Caco-2 (cell line): ENCODE results near the gene HBG1. TPM values are rescaled to one million over a fixed set of nuclear protein-coding genes. Genes with fewer than 3 reads are reported as not detected.

Experiments
- BruUV-seq: library from RNA; stranded (reverse); fragments of 400-500 nt; replicated peaks from 2 replicates; lab custom pipeline; 2021; lab: Mats Ljungman, UMichigan
- CTCF ChIA-PET: fragments of 300-600 bp; sonication (Branson Sonifier 250); formaldehyde crosslinking; loops from one replicate; lab custom pipeline; 2022; ENCODE audit warnings: antibody characterized with exemption; lab: Charles Lee
- POLR2A ChIA-PET: fragments of 300-600 bp; sonication (Branson Sonifier 250); formaldehyde crosslinking; loops from one replicate; lab custom pipeline; 2022; ENCODE audit warnings: antibody characterized with exemption; lab: Charles Lee
- DNase-seq, 2 experiments: peaks; one replicate each; pipeline versions ENCODE4 v3.0.0 to v3.0.0-alpha.2; 2020 to 2022
- H3K27me3 ChIP-seq: replicated peaks from 2 replicates; pipeline ENCODE4 v1.6.0; 2011; ENCODE audit warnings: low read length; ENCODE audit not compliant: control insufficient read depth, insufficient read depth
- H3K36me3 ChIP-seq: 2 replicates; pipeline ENCODE4 v1.5.1; 2011; ENCODE audit warnings: low read length; ENCODE audit not compliant: control insufficient read depth, insufficient read depth
- H3K4me1 ChIP-seq: fragments of 250-450 bp; sonication (Bioruptor Pico); 2 replicates; pipeline ENCODE4 v1.5.1; 2020; ENCODE audit warnings: mild to moderate bottlenecking
- H3K4me3 ChIP-seq: 2 replicates; pipeline ENCODE4 v1.5.1; 2011; ENCODE audit warnings: low read depth, mild to moderate bottlenecking, control low read depth, low read length
- H3K9me3 ChIP-seq: fragments of 250-450 bp; sonication (Bioruptor Pico); 2 replicates; pipeline ENCODE4 v1.5.1; 2020; ENCODE audit warnings: mild to moderate bottlenecking, moderate library complexity
- H3K27ac Mint-ChIP-seq: one replicate; pipeline ENCODE4 v1.8.0; 2022; ENCODE audit warnings: mixed read lengths; ENCODE audit not compliant: unreplicated experiment
- H3K27me3 Mint-ChIP-seq: one replicate; pipeline ENCODE4 v1.8.0; 2022; ENCODE audit warnings: mixed read lengths; ENCODE audit not compliant: insufficient read depth, unreplicated experiment
- H3K36me3 Mint-ChIP-seq: one replicate; pipeline ENCODE4 v1.8.0; 2022; ENCODE audit warnings: mild to moderate bottlenecking, mixed read lengths; ENCODE audit not compliant: insufficient read depth, unreplicated experiment
- H3K4me1 Mint-ChIP-seq: one replicate; pipeline ENCODE4 v1.8.0; 2022; ENCODE audit warnings: low read depth, mixed read lengths; ENCODE audit not compliant: unreplicated experiment
- H3K4me3 Mint-ChIP-seq: one replicate; pipeline ENCODE4 v1.8.0; 2022; ENCODE audit warnings: mild to moderate bottlenecking, moderate library complexity, mixed read lengths; ENCODE audit not compliant: unreplicated experiment
- H3K9me3 Mint-ChIP-seq: one replicate; pipeline ENCODE4 v1.8.0; 2022; ENCODE audit warnings: mixed read lengths; ENCODE audit not compliant: unreplicated experiment
- intact Hi-C: fragments of 100-400 bp; cut with micrococcal nuclease; formaldehyde crosslinking; loops from one replicate; pipeline ENCODE4 v1.10.0; 2022; ENCODE audit not compliant: unreplicated experiment
- total RNA-seq: library from RNA; stranded (reverse); gene quantifications from 2 replicates; pipeline ENCODE4 v1.2.3, GENCODE V29; 2022
- TF ChIP-seq, protein P1 (sequence below), 2 experiments: fragments of 200-600 bp in 1 of 2; IDR thresholded peaks; 1 replicate in 1 of 2; 2 replicates in 1 of 2; pipeline versions ENCODE4 v1.5.1 to v1.8.0; 2011 to 2022; ENCODE audit warnings: antibody characterized with exemption in 1 of 2, control low read depth in 1 of 2, inconsistent platforms in 1 of 2, low read depth in 1 of 2, low read length in 1 of 2, mild to moderate bottlenecking in 1 of 2, moderate library complexity in 1 of 2; ENCODE audit not compliant: insufficient read depth in 1 of 2, severe bottlenecking in 1 of 2, unreplicated experiment in 1 of 2

The HBG1 gene
- total RNA-seq, 1 experiment from 2014 or later: not detected

GRCh38 chr11:5241458-5241857 is 8.2 kb downstream of the HBG1 start:
- Mint-ChIP-seq H3K27me3 (peaks cover 13% of the 10 kb centered on the region), H3K4me3 (no peak overlapping the region), H3K27ac (no peak overlapping the region), H3K9me3 (no peaks in the 10 kb centered on the region), H3K4me1 (no peaks in the 10 kb centered on the region), H3K36me3 (no peaks in the 10 kb centered on the region)
- intact Hi-C loops: no loop called here
- Histone ChIP-seq H3K27me3 (no peaks in the 10 kb centered on the region), H3K4me3 (no peak overlapping the region), H3K4me1 (no peaks in the 10 kb centered on the region), H3K36me3 (no peaks in the 10 kb centered on the region), H3K9me3 (no peaks in the 10 kb centered on the region)
- ChIA-PET CTCF (no interaction called here), POLR2A (no interaction called here)
- TF ChIP-seq, protein P1, sequence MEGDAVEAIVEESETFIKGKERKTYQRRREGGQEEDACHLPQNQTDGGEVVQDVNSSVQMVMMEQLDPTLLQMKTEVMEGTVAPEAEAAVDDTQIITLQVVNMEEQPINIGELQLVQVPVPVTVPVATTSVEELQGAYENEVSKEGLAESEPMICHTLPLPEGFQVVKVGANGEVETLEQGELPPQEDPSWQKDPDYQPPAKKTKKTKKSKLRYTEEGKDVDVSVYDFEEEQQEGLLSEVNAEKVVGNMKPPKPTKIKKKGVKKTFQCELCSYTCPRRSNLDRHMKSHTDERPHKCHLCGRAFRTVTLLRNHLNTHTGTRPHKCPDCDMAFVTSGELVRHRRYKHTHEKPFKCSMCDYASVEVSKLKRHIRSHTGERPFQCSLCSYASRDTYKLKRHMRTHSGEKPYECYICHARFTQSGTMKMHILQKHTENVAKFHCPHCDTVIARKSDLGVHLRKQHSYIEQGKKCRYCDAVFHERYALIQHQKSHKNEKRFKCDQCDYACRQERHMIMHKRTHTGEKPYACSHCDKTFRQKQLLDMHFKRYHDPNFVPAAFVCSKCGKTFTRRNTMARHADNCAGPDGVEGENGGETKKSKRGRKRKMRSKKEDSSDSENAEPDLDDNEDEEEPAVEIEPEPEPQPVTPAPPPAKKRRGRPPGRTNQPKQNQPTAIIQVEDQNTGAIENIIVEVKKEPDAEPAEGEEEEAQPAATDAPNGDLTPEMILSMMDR (IDR thresholded peaks at IDR 0.05; ENCODE audit: insufficient read depth in 1 of 2, low read depth in 1 of 2, low read length in 1 of 2, severe bottlenecking in 1 of 2, unreplicated experiment in 1 of 2): no peak
- DNase-seq: no peak
- no TSS peak for BruUV-seq

GRCh38 chr11:5240458-5240857 is 9.2 kb downstream of the HBG1 start:
- H3K4me1 Mint-ChIP-seq: no peaks in the 10 kb centered on the region
- POLR2A ChIA-PET: no interaction called here
- no TSS peak for BruUV-seq

DNA sequence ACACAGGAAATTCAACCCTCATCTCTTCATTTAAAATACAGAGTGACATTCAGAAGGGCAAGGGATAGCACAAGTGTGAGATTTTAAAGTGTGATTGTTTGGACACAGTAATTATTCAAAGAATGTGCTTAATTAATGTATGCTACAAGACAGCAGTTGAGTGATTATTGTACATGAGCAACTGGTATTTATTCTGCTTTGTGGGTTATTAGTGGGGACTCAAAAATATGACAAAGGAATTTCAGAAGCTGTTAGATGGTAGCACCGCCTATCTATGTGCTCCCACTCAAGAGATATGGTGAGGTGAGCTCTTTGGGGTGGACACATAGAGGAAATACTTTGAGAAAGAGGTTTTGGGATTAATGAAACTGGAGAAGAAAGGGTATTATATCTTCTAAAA is 9.6 kb downstream of the HBG1 start:
- H3K9me3 Mint-ChIP-seq: no peaks in the 10 kb centered on the region
- no peak overlapping the region for H3K4me3 Mint-ChIP-seq
- POLR2A ChIA-PET: no interaction called here
- H3K27me3 Mint-ChIP-seq: peaks cover 12% of the 10 kb centered on the region
- Histone ChIP-seq H3K4me3 (no peak overlapping the region), H3K4me1 (no peaks in the 10 kb centered on the region), H3K9me3 (no peaks in the 10 kb centered on the region), H3K36me3 (no peaks in the 10 kb centered on the region), H3K27me3 (no peaks in the 10 kb centered on the region)
- no peaks in the 10 kb centered on the region for H3K36me3 Mint-ChIP-seq
- intact Hi-C loops: no loop called here
- TF ChIP-seq, protein P1 (IDR thresholded peaks at IDR 0.05; ENCODE audit: insufficient read depth in 1 of 2, low read depth in 1 of 2, low read length in 1 of 2, severe bottlenecking in 1 of 2, unreplicated experiment in 1 of 2): no peak
- CTCF ChIA-PET: no interaction called here
- no peak for DNase-seq
- H3K4me1 Mint-ChIP-seq: no peaks in the 10 kb centered on the region
- no peak overlapping the region for H3K27ac Mint-ChIP-seq
- no TSS peak for BruUV-seq

More at GRCh38 chr11:5240458-5240857, 9.2 kb downstream of the HBG1 start:
- Histone ChIP-seq H3K36me3 (no peaks in the 10 kb centered on the region), H3K9me3 (no peaks in the 10 kb centered on the region), H3K4me3 (no peak overlapping the region), H3K4me1 (no peaks in the 10 kb centered on the region), H3K27me3 (no peaks in the 10 kb centered on the region)
- Mint-ChIP-seq H3K27me3 (peaks cover 9% of the 10 kb centered on the region), H3K27ac (no peak overlapping the region), H3K9me3 (no peaks in the 10 kb centered on the region), H3K4me3 (no peak overlapping the region), H3K36me3 (no peaks in the 10 kb centered on the region)
- DNase-seq: no peak
- intact Hi-C loops: no loop called here
- CTCF ChIA-PET: no interaction called here
- TF ChIP-seq, protein P1 (IDR thresholded peaks at IDR 0.05; ENCODE audit: insufficient read depth in 1 of 2, low read depth in 1 of 2, low read length in 1 of 2, severe bottlenecking in 1 of 2, unreplicated experiment in 1 of 2): no peak
